Stimulated activated CD4-positive, alpha-beta T cell treated with anti-CD3 and anti-CD28 coated beads, Interleukin-15, amount 100 ng/mL, for 48 hours (primary cell): ENCODE results near the gene OVAAL.

Experiments
- DNase-seq, 2 donors: peaks; one replicate each; pipeline ENCODE4 v3.0.0-alpha.2; 2020; ENCODE audit warnings: low read depth in 2 of 2

The OVAAL gene

GRCh38 chr1:180606155-180606554 is 47.4 kb downstream of the OVAAL start:
- DNase-seq: no peak

- no peak for DNase-seq
Measured at GRCh38 chr1:180609643-180610555, 51.1 kb downstream of the OVAAL start.

GRCh38 chr1:180610556-180611015 is 51.8 kb downstream of the OVAAL start:
- DNase-seq: no peak

- DNase-seq: no peak
Measured at GRCh38 chr1:180611016-180611930, 52.5 kb downstream of the OVAAL start.

GRCh38 chr1:180612632-180613031 is 53.9 kb downstream of the OVAAL start:
- DNase-seq: no peak

- DNase-seq: no peak
Measured at GRCh38 chr1:180614730-180615129, 56.0 kb downstream of the OVAAL start.

GRCh38 chr1:180615493-180616290 is 56.9 kb downstream of the OVAAL start:
- no peak for DNase-seq
